ENCODE measurements around the gene GSTK1.

GRCh38 chr7:143314127-143314526 is 50.9 kb downstream of the GSTK1 start:
- TF ChIP-seq CTCF (IDR thresholded peaks at IDR 0.05; ENCODE audit: low read depth, low read length, poor library complexity, severe bottlenecking) (no peak), EZH2phosphoT487 (IDR thresholded peaks at IDR 0.05; ENCODE audit: borderline replicate concordance, low read length) (no peak)
